HG03439 (cell line): ENCODE data around the gene RAET1G.
"Not testable (repeated sequence)": the region's sequence is repeated elsewhere in the genome, so short reads cannot be mapped to it uniquely, and the experiment has no call there.

Experiments
- ATAC-seq: cut with Tn5 transposase; IDR thresholded peaks from one replicate; pipeline ENCODE4 v1.9.1; 2021; ENCODE audit warnings: mild to moderate bottlenecking, moderate library complexity; ENCODE audit not compliant: unreplicated experiment

The RAET1G gene

GRCh38 chr6:149915970-149916865 is 6.7 kb downstream of the RAET1G start:
- no peak for ATAC-seq

- no peak for ATAC-seq
Observed at GRCh38 chr6:149913540-149914240, 9.2 kb downstream of the RAET1G start.

- no peak for ATAC-seq
Observed at GRCh38 chr6:149913085-149913484, 9.8 kb downstream of the RAET1G start.

- ATAC-seq: not testable (repeated sequence)
Observed at GRCh38 chr6:149912680-149913079, 10.2 kb downstream of the RAET1G start.

GRCh38 chr6:149910721-149911151 is 12.2 kb downstream of the RAET1G start:
- no peak for ATAC-seq

- ATAC-seq: no peak
Observed at GRCh38 chr6:149909701-149910470, 13.0 kb downstream of the RAET1G start.

- not testable (repeated sequence) for ATAC-seq
Observed at GRCh38 chr6:149908480-149908879, 14.4 kb downstream of the RAET1G start.

GRCh38 chr6:149907317-149907716 is 15.6 kb downstream of the RAET1G start:
- ATAC-seq: no peak

- no peak for ATAC-seq
Observed at GRCh38 chr6:149906405-149906804, 16.5 kb downstream of the RAET1G start.

GRCh38 chr6:149905911-149906371 is 17.0 kb downstream of the RAET1G start:
- no peak for ATAC-seq

- no peak for ATAC-seq
Observed at GRCh38 chr6:149905371-149905910, 17.5 kb downstream of the RAET1G start.

- ATAC-seq: no peak
Observed at GRCh38 chr6:149904661-149905370, 18.1 kb downstream of the RAET1G start.

- no peak for ATAC-seq
Observed at GRCh38 chr6:149903938-149904611, 18.8 kb downstream of the RAET1G start.

GRCh38 chr6:149901444-149902140 is 21.3 kb downstream of the RAET1G start:
- no peak for ATAC-seq

- no peak for ATAC-seq
Observed at GRCh38 chr6:149900620-149901443, 22.1 kb downstream of the RAET1G start.

- ATAC-seq: no peak
Observed at GRCh38 chr6:149899926-149900619, 22.8 kb downstream of the RAET1G start.

GRCh38 chr6:149899486-149899885 is 23.4 kb downstream of the RAET1G start:
- no peak for ATAC-seq

- no peak for ATAC-seq
Observed at GRCh38 chr6:149898966-149899365, 24.0 kb downstream of the RAET1G start.
